Gastrocnemius medialis (tissue), 4 donors: ENCODE results near the gene LRP5.

Experiments used
- CTCF ChIP-seq, 5 experiments: fragments of 450-650 bp in 3 of 5; fragments of 200-600 bp in 2 of 5; sonication (generic) in 2 of 5; IDR thresholded peaks in 4 of 5; conservative IDR thresholded peaks in 1 of 5; 1 replicate in 4 of 5; 2 replicates in 1 of 5; pipeline ENCODE4 v1.5.1; 2016 to 2019; ENCODE audit warnings: antibody characterized with exemption in 5 of 5, mild to moderate bottlenecking in 3 of 5, moderate library complexity in 3 of 5
- POLR2A ChIP-seq, 2 donors: fragments of 450-650 bp; IDR thresholded peaks; one replicate each; pipeline ENCODE4 v1.6.1; 2017; ENCODE audit warnings: antibody characterized with exemption in 2 of 2, mild to moderate bottlenecking in 2 of 2, moderate library complexity in 2 of 2

GRCh38 chr11:68296344-68297051 lies 15.9 kb upstream of the LRP5 start:
- TF ChIP-seq CTCF (IDR thresholded peaks at IDR 0.05 in 4 of 5, conservative IDR thresholded peaks at IDR 0.05 in 1 of 5): no peak
- no peak for TF ChIP-seq POLR2A (IDR thresholded peaks at IDR 0.05)
